Body of pancreas (tissue), 4 donors: ENCODE results near the gene CCNYL1. TPM values are rescaled to one million over a fixed set of nuclear protein-coding genes. Genes with fewer than 3 reads are reported as not detected.
A peak's percentile ranks its signal among the peaks of the same experiment; 100 is the strongest.
"Not testable (repeated sequence)": the region's sequence is repeated elsewhere in the genome, so short reads cannot be mapped to it uniquely, and the experiment has no call there.

ENCODE experiments used
- ATAC-seq: fragments of 150-250 bp; one replicate; pipeline ENCODE4 v1.9.1; 2016
- DNase-seq, 4 donors: peaks; one replicate each; pipeline ENCODE4 v3.0.0-alpha.2; 2019
- H3K27ac ChIP-seq, 4 donors: fragments of 200-600 bp; sonication (generic); 1 replicate in 3 of 4; 2 replicates in 1 of 4; pipeline versions ENCODE4 v1.5.1 to v1.6.1; 2016 to 2019; ENCODE audit warnings: mild to moderate bottlenecking in 1 of 4, mixed read lengths in 1 of 4, moderate library complexity in 1 of 4
- H3K27me3 ChIP-seq, 2 donors: fragments of 200-600 bp; sonication (generic); one replicate each; pipeline ENCODE4 v1.6.0; 2016; ENCODE audit warnings: mild to moderate bottlenecking in 1 of 2
- H3K36me3 ChIP-seq, 2 donors: fragments of 200-600 bp; sonication (generic); replicated peaks in 1 of 2; 2 replicates each; pipeline ENCODE4 v1.5.1; 2016; ENCODE audit warnings: low read depth in 2 of 2; ENCODE audit not compliant: insufficient read depth in 1 of 2
- H3K4me1 ChIP-seq: fragments of 200-600 bp; sonication (generic); one replicate; pipeline ENCODE4 v1.6.0; 2016
- H3K4me3 ChIP-seq, 2 donors: fragments of 200-600 bp; sonication (generic); 1 replicate in 1 of 2; 2 replicates in 1 of 2; pipeline ENCODE4 v1.5.1; 2016 to 2019
- H3K9me3 ChIP-seq, 3 donors: fragments of 200-600 bp; sonication (generic); 1 replicate in 2 of 3; 2 replicates in 1 of 3; pipeline ENCODE4 v1.5.1; 2016
- CTCF ChIP-seq, 7 experiments: fragments of 450-650 bp in 4 of 7; fragments of 200-600 bp in 3 of 7; sonication (generic) in 3 of 7; IDR thresholded peaks; one replicate each; pipeline ENCODE4 v1.5.1; 2016 to 2019; ENCODE audit warnings: antibody characterized with exemption in 7 of 7
- POLR2A ChIP-seq, 3 donors: fragments of 450-650 bp; IDR thresholded peaks; one replicate each; pipeline ENCODE4 v1.6.1; 2016; ENCODE audit warnings: antibody characterized with exemption in 3 of 3, mild to moderate bottlenecking in 2 of 3
- WGBS, 2 donors: methylation state at CpG; one replicate each; pipeline ENCODE4 v1.1.5; 2017; 5-methylcytosine and 5-hydroxymethylcytosine counted together
- intact Hi-C: fragments of 100-400 bp; cut with DNase I; formaldehyde crosslinking; loops from one replicate; pipeline ENCODE4 v1.15.1; 2023
- total RNA-seq, 2 donors: library from RNA; depleted of rRNA; stranded (reverse); fragments of >200 nt; gene quantifications; one replicate each; pipeline ENCODE4 v1.1.0, GENCODE V29; 2016

The CCNYL1 gene
- total RNA-seq, 2 donors from 2014 or later, result 14.5 to 14.8 TPM

- ATAC-seq (no peak), DNase-seq (no peak)
- no peak overlapping the region for H3K4me3 ChIP-seq
- 95 to 100% methylated on average over 1 of the region's 1 CpG for WGBS, 2 donors
- no peaks in the 10 kb centered on the region for H3K9me3 ChIP-seq
- intact Hi-C loops, result no loop called here
- TF ChIP-seq POLR2A (IDR thresholded peaks at IDR 0.05), result no peak
- no peak for TF ChIP-seq CTCF (IDR thresholded peaks at IDR 0.05)
- H3K36me3 ChIP-seq, result no peaks in the 10 kb centered on the region
- H3K27ac ChIP-seq, result no peak overlapping the region
- H3K4me1 ChIP-seq, result peaks cover 22% of the 10 kb centered on the region
- no peaks in the 10 kb centered on the region for H3K27me3 ChIP-seq
Measured at GRCh38 chr2:207719008-207719407, 7.6 kb downstream of the CCNYL1 start.

- ATAC-seq, H3K4me3 ChIP-seq, intact Hi-C loops, H3K27ac ChIP-seq, DNase-seq, H3K9me3 ChIP-seq, H3K36me3 ChIP-seq, H3K27me3 ChIP-seq: not testable (repeated sequence)
- peaks cover 26% of the 10 kb centered on the region for H3K4me1 ChIP-seq
- WGBS, 2 donors, result 93 to 100% methylated on average over 2 of the region's 2 CpGs
Measured at GRCh38 chr2:207719655-207720054, 8.2 kb downstream of the CCNYL1 start.

- Histone ChIP-seq H3K27ac (no peak overlapping the region), H3K36me3 (no peaks in the 10 kb centered on the region), H3K4me1 (peaks cover 26% of the 10 kb centered on the region), H3K27me3 (no peaks in the 10 kb centered on the region), H3K4me3 (no peak overlapping the region), H3K9me3 (no peaks in the 10 kb centered on the region)
- WGBS, 2 donors, result 72 to 80% methylated on average over 6 of the region's 6 CpGs
- TF ChIP-seq POLR2A (IDR thresholded peaks at IDR 0.05), result no peak
- TF ChIP-seq CTCF (IDR thresholded peaks at IDR 0.05), result no peak
- no peak for ATAC-seq
- DNase-seq, result no peak
- intact Hi-C loops, result no loop called here
Measured at GRCh38 chr2:207720517-207721187, 9.2 kb downstream of the CCNYL1 start.

- TF ChIP-seq POLR2A (IDR thresholded peaks at IDR 0.05) (no peak), CTCF (IDR thresholded peaks at IDR 0.05) (no peak)
- Histone ChIP-seq H3K36me3 (no peaks in the 10 kb centered on the region), H3K27ac (peak overlapping the region in 1 of 4 donors; percentile 7), H3K4me1 (peaks cover 26% of the 10 kb centered on the region), H3K9me3 (no peaks in the 10 kb centered on the region), H3K4me3 (no peak overlapping the region), H3K27me3 (no peaks in the 10 kb centered on the region)
- ATAC-seq (no peak), DNase-seq (no peak)
- intact Hi-C loops, result no loop called here
- WGBS, 2 donors, result 76 to 80% methylated on average over 7 of the region's 7 CpGs
Measured at GRCh38 chr2:207722773-207723424, 11.5 kb downstream of the CCNYL1 start.

GRCh38 chr2:207723425-207723787 lies 12.0 kb downstream of the CCNYL1 start:
- H3K4me3 ChIP-seq, intact Hi-C loops, H3K36me3 ChIP-seq, H3K27me3 ChIP-seq, H3K9me3 ChIP-seq: not testable (repeated sequence)
- H3K4me1 ChIP-seq, result peaks cover 26% of the 10 kb centered on the region
- 51 to 70% methylated on average over 8 of the region's 8 CpGs for WGBS, 2 donors
- peak overlapping the region in 1 of 4 donors; percentile 7 for H3K27ac ChIP-seq
- peak in 2 of 4 donors; percentile 25 to 49 for DNase-seq
- ATAC-seq, result peak; percentile 53

- DNase-seq (no peak), ATAC-seq (no peak)
- Histone ChIP-seq H3K4me1 (peaks cover 26% of the 10 kb centered on the region), H3K9me3 (no peaks in the 10 kb centered on the region), H3K27ac (no peak overlapping the region), H3K4me3 (no peak overlapping the region), H3K27me3 (no peaks in the 10 kb centered on the region), H3K36me3 (no peaks in the 10 kb centered on the region)
- TF ChIP-seq CTCF (IDR thresholded peaks at IDR 0.05) (no peak), POLR2A (IDR thresholded peaks at IDR 0.05) (no peak)
- 22 to 37% methylated on average over 3 of the region's 3 CpGs for WGBS, 2 donors
- intact Hi-C loops, result no loop called here
Measured at GRCh38 chr2:207724113-207724512, 12.7 kb downstream of the CCNYL1 start.
